Calu3 (cell line): ENCODE measurements around the gene DLGAP1. TPM values are rescaled to one million over a fixed set of nuclear protein-coding genes. Genes with fewer than 3 reads are reported as not detected.

ENCODE experiments used
- BruUV-seq: library from RNA; stranded (reverse); fragments of 400-500 nt; replicated peaks from 2 replicates; lab custom pipeline; 2021; lab: Mats Ljungman, UMichigan
- CTCF ChIA-PET: fragments of 300-600 bp; sonication (Branson Sonifier 250); formaldehyde crosslinking; loops from one replicate; lab custom pipeline; 2022; ENCODE audit warnings: antibody characterized with exemption; lab: Charles Lee
- DNase-seq: peaks from one replicate; pipeline ENCODE4 v3.0.0; 2022
- H3K27ac Mint-ChIP-seq: one replicate; pipeline ENCODE4 v1.8.0; 2022; ENCODE audit warnings: mixed read lengths; ENCODE audit not compliant: unreplicated experiment
- H3K27me3 Mint-ChIP-seq: one replicate; pipeline ENCODE4 v1.8.0; 2022; ENCODE audit warnings: mixed read lengths; ENCODE audit not compliant: unreplicated experiment
- H3K36me3 Mint-ChIP-seq: one replicate; pipeline ENCODE4 v1.8.0; 2022; ENCODE audit warnings: mild to moderate bottlenecking, moderate library complexity, mixed read lengths; ENCODE audit not compliant: insufficient read depth, unreplicated experiment
- H3K4me1 Mint-ChIP-seq: one replicate; pipeline ENCODE4 v1.8.0; 2022; ENCODE audit warnings: mild to moderate bottlenecking, low read depth, mixed read lengths; ENCODE audit not compliant: unreplicated experiment
- H3K4me3 Mint-ChIP-seq: one replicate; pipeline ENCODE4 v1.8.0; 2022; ENCODE audit warnings: mild to moderate bottlenecking, low read depth, moderate library complexity, mixed read lengths; ENCODE audit not compliant: unreplicated experiment
- H3K9me3 Mint-ChIP-seq: one replicate; pipeline ENCODE4 v1.8.0; 2022; ENCODE audit warnings: low read depth, mixed read lengths; ENCODE audit not compliant: unreplicated experiment
- CTCF ChIP-seq: fragments of 200-600 bp; IDR thresholded peaks from one replicate; pipeline ENCODE4 v1.8.0; 2022; ENCODE audit warnings: antibody characterized with exemption; ENCODE audit not compliant: unreplicated experiment
- intact Hi-C: fragments of 100-400 bp; cut with micrococcal nuclease; formaldehyde crosslinking; loops from one replicate; pipeline ENCODE4 v1.10.0; 2022; ENCODE audit not compliant: unreplicated experiment
- total RNA-seq: library from RNA; stranded (reverse); gene quantifications from 2 replicates; pipeline ENCODE4 v1.2.3, GENCODE V29; 2022

The DLGAP1 gene
- total RNA-seq, 1 experiment from 2014 or later: 9.0 TPM

- Mint-ChIP-seq H3K9me3 (no peaks in the 10 kb centered on the region), H3K4me3 (peak overlapping the region; percentile 92), H3K27me3 (no peaks in the 10 kb centered on the region), H3K4me1 (peaks cover 13% of the 10 kb centered on the region), H3K27ac (peak overlapping the region; percentile 95), H3K36me3 (peaks cover 99% of the 10 kb centered on the region)
- CTCF ChIA-PET: interaction anchor here (0.8 to 3.9 kb wide), 5 partner anchors 39 to 227 kb away, joined by 3 to 24 read pairs (median 5); partner anchors contain the start of gene MYL12A
- no peak for TF ChIP-seq CTCF
- DNase-seq: peak; percentile 53
- intact Hi-C loops: no loop called here
- no TSS peak for BruUV-seq
These were observed 1002.9 kb downstream of the DLGAP1 start for GRCh38 chr18:3451989-3452749.

GRCh38 chr18:3451183-3451988 is 1003.7 kb downstream of the DLGAP1 start:
- H3K4me1 Mint-ChIP-seq: peaks cover 5% of the 10 kb centered on the region
- TSS peak; percentile 9 for BruUV-seq
- intact Hi-C loops: no loop called here
- TF ChIP-seq CTCF: no peak
- peak overlapping the region; percentile 92 for H3K4me3 Mint-ChIP-seq
- CTCF ChIA-PET: interaction anchor here (1.0 to 3.9 kb wide), 3 partner anchors 143 to 215 kb away, joined by 3 to 24 read pairs (median 5); no protein-coding TSS in a partner anchor
- peak; percentile 91 for DNase-seq
- H3K27me3 Mint-ChIP-seq: no peaks in the 10 kb centered on the region
- peaks cover 96% of the 10 kb centered on the region for H3K36me3 Mint-ChIP-seq
- peak overlapping the region; percentile 95 for H3K27ac Mint-ChIP-seq
- H3K9me3 Mint-ChIP-seq: no peaks in the 10 kb centered on the region

GRCh38 chr18:3450799-3451182 is 1004.3 kb downstream of the DLGAP1 start:
- intact Hi-C loops: no loop called here
- BruUV-seq: no TSS peak
- CTCF ChIA-PET: interaction anchor here (1.0 kb wide), 1 partner anchor 143 kb away, joined by 3 read pairs; no protein-coding TSS in a partner anchor
- H3K27ac Mint-ChIP-seq: peak overlapping the region; percentile 95
- H3K4me3 Mint-ChIP-seq: peak overlapping the region; percentile 92
- H3K4me1 Mint-ChIP-seq: no peaks in the 10 kb centered on the region
- H3K27me3 Mint-ChIP-seq: no peaks in the 10 kb centered on the region
- no peaks in the 10 kb centered on the region for H3K9me3 Mint-ChIP-seq
- H3K36me3 Mint-ChIP-seq: peaks cover 90% of the 10 kb centered on the region
- no peak for DNase-seq
- TF ChIP-seq CTCF: no peak

- no peak for TF ChIP-seq CTCF
- peak; percentile 87 for DNase-seq
- no peaks in the 10 kb centered on the region for H3K9me3 Mint-ChIP-seq
- intact Hi-C loops: no loop called here
- peak within 1 kb of the TSS; percentile 95 for H3K27ac Mint-ChIP-seq
- peaks cover 84% of the 10 kb centered on the region for H3K36me3 Mint-ChIP-seq
- H3K4me1 Mint-ChIP-seq: peaks cover 2% of the 10 kb centered on the region
- peak within 1 kb of the TSS; percentile 92 for H3K4me3 Mint-ChIP-seq
- H3K27me3 Mint-ChIP-seq: no peaks in the 10 kb centered on the region
- TSS peak; percentile 4 for BruUV-seq
- CTCF ChIA-PET: interaction anchor here (1.0 kb wide), 1 partner anchor 144 kb away, joined by 3 read pairs; no protein-coding TSS in a partner anchor
These were observed 1004.9 kb downstream of the DLGAP1 start, which contains the start of gene TGIF1 for GRCh38 chr18:3450012-3450798. TGIF1 (plus strand) TSS chr18:3450172; CDS start chr18:3450490, 318 bp downstream.
